Activated T-cell treated with anti-CD3 and anti-CD28 coated beads for 4 hours (primary cell): Measurements from ENCODE around the gene TRIP10.

ENCODE experiments used
- DNase-seq: peaks from one replicate; pipeline ENCODE4 v3.0.0-alpha.2; 2020

TRIP10 gene

GRCh38 chr19:6712231-6712630 is 27.2 kb upstream of the TRIP10 start:
- no peak for DNase-seq

GRCh38 chr19:6712692-6713670 is 26.5 kb upstream of the TRIP10 start:
- no peak for DNase-seq

GRCh38 chr19:6713773-6714692 is 25.4 kb upstream of the TRIP10 start:
- DNase-seq, result no peak

- no peak for DNase-seq
Observed at GRCh38 chr19:6714749-6715555, 24.5 kb upstream of the TRIP10 start.

- no peak for DNase-seq
Observed at GRCh38 chr19:6716610-6716970, 22.9 kb upstream of the TRIP10 start.

GRCh38 chr19:6717036-6717435 is 22.4 kb upstream of the TRIP10 start:
- DNase-seq, result no peak

- no peak for DNase-seq
Observed at GRCh38 chr19:6717441-6717971, 22.0 kb upstream of the TRIP10 start.

- DNase-seq, result no peak
Observed at GRCh38 chr19:6718111-6718740, 21.3 kb upstream of the TRIP10 start.

GRCh38 chr19:6718741-6719539 is 20.5 kb upstream of the TRIP10 start:
- DNase-seq, result no peak

- DNase-seq, result no peak
Observed at GRCh38 chr19:6719540-6719861, 20.0 kb upstream of the TRIP10 start.

- DNase-seq, result no peak
Observed at GRCh38 chr19:6719992-6720368, 19.5 kb upstream of the TRIP10 start.

- no peak for DNase-seq
Observed at GRCh38 chr19:6720369-6721137, 18.9 kb upstream of the TRIP10 start, which contains the start of gene C3. Gene C3, minus strand, starts transcription at chr19:6720650. Its CDS starts 61 bp downstream, at chr19:6720589.

- DNase-seq, result no peak
Observed at GRCh38 chr19:6721138-6721474, 18.4 kb upstream of the TRIP10 start.

- no peak for DNase-seq
Observed at GRCh38 chr19:6721773-6722172, 17.7 kb upstream of the TRIP10 start.

GRCh38 chr19:6723108-6723618 is 16.3 kb upstream of the TRIP10 start:
- DNase-seq, result no peak

- no peak for DNase-seq
Observed at GRCh38 chr19:6723738-6724137, 15.7 kb upstream of the TRIP10 start.

GRCh38 chr19:6724631-6725492 is 14.6 kb upstream of the TRIP10 start:
- no peak for DNase-seq

- DNase-seq, result no peak
Observed at GRCh38 chr19:6725513-6726231, 13.8 kb upstream of the TRIP10 start.

GRCh38 chr19:6728346-6728745 is 11.1 kb upstream of the TRIP10 start:
- DNase-seq, result no peak
